Effector memory CD8-positive, alpha-beta T cell (primary cell): Measurements from ENCODE around the gene RHOG.
A peak's percentile ranks its signal among the peaks of the same experiment; 100 is the strongest.

Experiments
- ATAC-seq: fragments of 150-1000 bp; cut with Tn5 transposase; replicated peaks from 2 replicates; pipeline ENCODE4 v1.10.0; 2021; ENCODE audit warnings: mild to moderate bottlenecking, moderate library complexity
- DNase-seq, 3 experiments: peaks; one replicate each; pipeline ENCODE4 v3.0.0; 2021
- H3K27ac Mint-ChIP-seq, 2 donors: one replicate each; pipeline ENCODE4 v1.8.0; 2022; ENCODE audit warnings: mild to moderate bottlenecking in 2 of 2, mixed read lengths in 2 of 2, moderate library complexity in 2 of 2
- H3K27me3 Mint-ChIP-seq, 2 donors: one replicate each; pipeline ENCODE4 v1.8.0; 2022; ENCODE audit warnings: mixed read lengths in 2 of 2
- H3K36me3 Mint-ChIP-seq: one replicate; pipeline ENCODE4 v1.8.0; 2022; ENCODE audit warnings: mild to moderate bottlenecking, moderate library complexity, mixed read lengths; ENCODE audit not compliant: insufficient read depth
- H3K4me1 Mint-ChIP-seq, 2 donors: one replicate each; pipeline ENCODE4 v1.8.0; 2022; ENCODE audit warnings: low read depth in 2 of 2, mixed read lengths in 2 of 2
- H3K4me3 Mint-ChIP-seq, 2 donors: one replicate each; pipeline ENCODE4 v1.8.0; 2022; ENCODE audit warnings: mild to moderate bottlenecking in 2 of 2, mixed read lengths in 2 of 2, moderate library complexity in 2 of 2
- H3K9me3 Mint-ChIP-seq, 2 donors: one replicate each; pipeline ENCODE4 v1.8.0; 2022; ENCODE audit warnings: mixed read lengths in 2 of 2

RHOG gene

GRCh38 chr11:3786781-3787428, 53.9 kb downstream of the RHOG start:
- peaks cover 30 to 64% of the 10 kb centered on the region in 2 donors for H3K4me1 Mint-ChIP-seq

GRCh38 chr11:3783611-3784010, 57.1 kb downstream of the RHOG start:
- peaks cover 64% of the 10 kb centered on the region for H3K36me3 Mint-ChIP-seq
- H3K9me3 Mint-ChIP-seq: no peaks in the 10 kb centered on the region
- ATAC-seq: no peak
- H3K27me3 Mint-ChIP-seq: no peaks in the 10 kb centered on the region
- peaks cover 20 to 57% of the 10 kb centered on the region in 2 donors for H3K4me1 Mint-ChIP-seq
- no peak overlapping the region for H3K4me3 Mint-ChIP-seq
- no peak for DNase-seq
- peak overlapping the region; percentile 21 to 93 for H3K27ac Mint-ChIP-seq

More at GRCh38 chr11:3786781-3787428, 53.9 kb downstream of the RHOG start:
- DNase-seq: no peak
- peak overlapping the region; percentile 93 to 96 for H3K27ac Mint-ChIP-seq
- H3K4me3 Mint-ChIP-seq: peak overlapping the region in 1 of 2 donors; percentile 1
- no peaks in the 10 kb centered on the region for H3K27me3 Mint-ChIP-seq
- peaks cover 58% of the 10 kb centered on the region for H3K36me3 Mint-ChIP-seq
- no peaks in the 10 kb centered on the region for H3K9me3 Mint-ChIP-seq
- ATAC-seq: no peak

DNA sequence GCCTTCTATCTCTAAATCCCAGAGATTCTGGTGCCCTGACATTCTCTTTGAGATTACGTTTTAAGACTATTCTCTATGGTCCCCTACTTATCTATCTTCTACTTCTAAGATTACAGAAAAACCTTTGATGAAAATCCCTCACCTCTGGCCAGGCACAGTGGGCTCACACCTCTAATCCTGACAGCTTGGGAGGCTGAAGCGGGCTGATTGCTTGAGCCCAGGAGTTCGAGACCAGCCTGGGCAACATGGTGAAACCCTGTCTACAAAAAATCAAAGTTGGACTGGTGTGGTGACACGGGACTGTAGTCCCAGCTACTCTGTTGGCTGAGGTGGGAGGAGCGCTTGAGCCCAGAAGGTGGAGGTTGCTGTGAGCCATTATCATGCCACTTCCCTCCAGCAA, 57.8 kb downstream of the RHOG start:
- Mint-ChIP-seq H3K27ac (peak overlapping the region; percentile 21 to 79), H3K4me3 (no peak overlapping the region), H3K27me3 (no peaks in the 10 kb centered on the region), H3K36me3 (peaks cover 64% of the 10 kb centered on the region), H3K4me1 (peaks cover 18 to 53% of the 10 kb centered on the region in 2 donors), H3K9me3 (no peaks in the 10 kb centered on the region)
- no peak for DNase-seq
- ATAC-seq: no peak

- no peak for ATAC-seq
- H3K9me3 Mint-ChIP-seq: no peaks in the 10 kb centered on the region
- peaks cover 12 to 44% of the 10 kb centered on the region in 2 donors for H3K4me1 Mint-ChIP-seq
- H3K27ac Mint-ChIP-seq: peak overlapping the region; percentile 78 to 79
- DNase-seq: no peak
- peaks cover 69% of the 10 kb centered on the region for H3K36me3 Mint-ChIP-seq
- peak overlapping the region in 1 of 2 donors; percentile 15 for H3K4me3 Mint-ChIP-seq
- H3K27me3 Mint-ChIP-seq: no peaks in the 10 kb centered on the region
Measured at GRCh38 chr11:3781423-3781822, 59.3 kb downstream of the RHOG start.
